ENCODE measurements around the gene SCAMP4. TPM values are rescaled to one million over a fixed set of nuclear protein-coding genes. Genes with fewer than 3 reads are reported as not detected.

Gene SCAMP4
- total RNA-seq, 3 donors from 2014 or later = 57.2 to 61.3 (median 59.8) TPM

Other genes starting within 250 kb of the SCAMP4 start
- gene ONECUT3, start 151.9 kb upstream of the SCAMP4 start, total RNA-seq = not detected
- 1 to 10 TPM in 1 of 3 donors, under 1 TPM in 2; 0.55 to 1.2 (median 0.80) TPM for gene ATP8B3, start 93.1 kb upstream of the SCAMP4 start, total RNA-seq
- gene REXO1, start 56.9 kb upstream of the SCAMP4 start, total RNA-seq = 10 to 100 TPM; 45.4 to 54.3 (median 50.2) TPM
- 10 to 100 TPM; 22.6 to 26.5 (median 25.6) TPM for gene KLF16, start 41.8 kb upstream of the SCAMP4 start, total RNA-seq
- gene ABHD17A, start 19.9 kb upstream of the SCAMP4 start, total RNA-seq = 10 to 100 TPM; 60.9 to 65.8 (median 65.8) TPM
- 10 to 100 TPM; 12.5 to 21.9 (median 19.6) TPM for gene ADAT3, start within 50 bp of the SCAMP4 start, total RNA-seq
- gene CSNK1G2, start 35.8 kb downstream of the SCAMP4 start, total RNA-seq = 10 to 100 TPM; 51.8 to 58.6 (median 56.7) TPM
- gene BTBD2, start 110.3 kb downstream of the SCAMP4 start, total RNA-seq = 10 to 100 TPM; 66.0 to 82.3 (median 71.5) TPM
- gene MKNK2, start 145.8 kb downstream of the SCAMP4 start, total RNA-seq = 100 to 1,000 TPM; 252 to 330 (median 304) TPM
- gene MOB3A, start 190.9 kb downstream of the SCAMP4 start, total RNA-seq = 10 to 100 TPM; 39.8 to 76.8 (median 43.7) TPM
- gene IZUMO4, start 191.5 kb downstream of the SCAMP4 start, total RNA-seq = 1 to 10 TPM; 2.2 to 5.3 (median 3.4) TPM
- 100 to 1,000 TPM; 103 to 120 (median 103) TPM for gene AP3D1, start 246.2 kb downstream of the SCAMP4 start, total RNA-seq

Data from mucosa of descending colon (tissue), 3 donors.